ENCODE measurements around the gene NCLN. TPM values are rescaled to one million over a fixed set of nuclear protein-coding genes. Genes with fewer than 3 reads are reported as not detected.
A peak's percentile ranks its signal among the peaks of the same experiment; 100 is the strongest.

Gene NCLN
- total and polyA plus RNA-seq, 9 of the 15 experiments (the other 6 are each of a cell fraction or from before 2014, with no cell fraction given), result 3.8 to 126 (median 39.6) TPM

- TF ChIP-seq C11orf30 (IDR thresholded peaks at IDR 0.05; ENCODE audit: low read depth), result no peak
- TF ChIP-seq, protein P1, sequence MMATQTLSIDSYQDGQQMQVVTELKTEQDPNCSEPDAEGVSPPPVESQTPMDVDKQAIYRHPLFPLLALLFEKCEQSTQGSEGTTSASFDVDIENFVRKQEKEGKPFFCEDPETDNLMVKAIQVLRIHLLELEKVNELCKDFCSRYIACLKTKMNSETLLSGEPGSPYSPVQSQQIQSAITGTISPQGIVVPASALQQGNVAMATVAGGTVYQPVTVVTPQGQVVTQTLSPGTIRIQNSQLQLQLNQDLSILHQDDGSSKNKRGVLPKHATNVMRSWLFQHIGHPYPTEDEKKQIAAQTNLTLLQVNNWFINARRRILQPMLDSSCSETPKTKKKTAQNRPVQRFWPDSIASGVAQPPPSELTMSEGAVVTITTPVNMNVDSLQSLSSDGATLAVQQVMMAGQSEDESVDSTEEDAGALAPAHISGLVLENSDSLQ (IDR thresholded peaks at IDR 0.05), result peak; percentile 84
These were observed 63.7 kb downstream of the NCLN start (continued) for GRCh38 chr19:3249408-3249807.

GRCh38 chr19:3250675-3251074 lies 64.9 kb downstream of the NCLN start:
- intact Hi-C loops (cut with micrococcal nuclease), result no loop called here
- WGBS (ENCODE audit: insufficient coverage, low coverage, missing lambda C conversion rate), result 2% methylated on average over 6 of the region's 7 CpGs
- H3K4me2 ChIP-seq (ENCODE audit: insufficient read depth, low read length), result no peak overlapping the region
- no peaks in the 10 kb centered on the region for H4K20me1 ChIP-seq (replicated peaks; ENCODE audit: control insufficient read depth, insufficient read depth, low read length)
- no peak overlapping the region for H3K27ac ChIP-seq (ENCODE audit: extremely low read depth, low read depth, low read length)
- ATAC-seq (peak; percentile 85), FAIRE-seq (peak; percentile 88), DNase-seq (ENCODE audit: extremely low read depth in 1 of 4, low spot score in 3 of 4) (peak; percentile 64 to 72 (median 68))
- no TSS peak for BruUV-seq (replicated peaks)
- H2AFZ ChIP-seq (ENCODE audit: low read depth, low read length), result no peak overlapping the region
- no peaks in the 10 kb centered on the region for H3K36me3 ChIP-seq (ENCODE audit: control insufficient read depth, insufficient read depth, low read length)
- H3K9me1 ChIP-seq (ENCODE audit: control insufficient read depth, insufficient read depth, low read length), result no peaks in the 10 kb centered on the region
- H3K9ac ChIP-seq (ENCODE audit: insufficient read depth in 1 of 2, low read depth in 2 of 2, low read length in 2 of 2), result no peak overlapping the region
- ChIA-PET POLR2A (interaction anchor here (0.7 kb wide), 1 partner anchor 802 kb away, joined by 3 read pairs; no protein-coding TSS in a partner anchor), CTCF (ENCODE audit: low intra/inter-chr PET ratio) (no interaction called here)
- 0 out of 5 replicates have a peak, but pooled peaks cover 0 to 4% of the 10 kb centered on the region in 2 experiments for H3K27me3 ChIP-seq (ENCODE audit: control insufficient read depth in 2 of 2, insufficient read depth in 2 of 2, low read length in 2 of 2)
- peaks cover 2% of the 10 kb centered on the region; the same call in 1 of the 2 replicates for H3K9me3 ChIP-seq (replicated peaks; ENCODE audit: control insufficient read depth, insufficient read depth, low read depth, low read length)
- no peak overlapping the region for H3K4me3 ChIP-seq
- in situ Hi-C loops (cut with MboI), result no loop called here
- peaks cover 0 to 9% of the 10 kb centered on the region in 2 experiments; a peak in 3 of 5 replicates for H3K4me1 ChIP-seq (replicated peaks in 1 of 2; ENCODE audit: control insufficient read depth in 2 of 2, insufficient read depth in 2 of 2, low read length in 2 of 2)
- no peaks in the 10 kb centered on the region for H3K79me2 ChIP-seq (ENCODE audit: control insufficient read depth, insufficient read depth, low read length)
- TF ChIP-seq HMGXB4 (CRISPR knock-in tag; IDR thresholded peaks at IDR 0.05) (no peak), RAD21 (CRISPR knock-in tag; conservative IDR thresholded peaks at IDR 0.05 in 1 of 2, IDR thresholded peaks at IDR 0.05 in 1 of 2) (peak; percentile 31 to 61), CTBP1 (IDR thresholded peaks at IDR 0.05; ENCODE audit: borderline replicate concordance) (peak; percentile 29; the same call in 1 of the 2 replicates), HDAC2 (IDR thresholded peaks at IDR 0.05) (0 out of 2 replicates have a peak, but pooled peaks have one; percentile 38), SMAD2 (IDR thresholded peaks at IDR 0.05; ENCODE audit: low read depth, low read length) (no peak), KDM1A (IDR thresholded peaks at IDR 0.05) (peak; percentile 32 to 57; a peak in 2 of 4 replicates), ZNF445 (CRISPR knock-in tag; IDR thresholded peaks at IDR 0.05; ENCODE audit: low read depth) (no peak), ZNF146 (CRISPR knock-in tag; IDR thresholded peaks at IDR 0.05; ENCODE audit: unreplicated experiment) (peak; percentile 100), BCOR (IDR thresholded peaks at IDR 0.05) (peak; percentile 85), CXXC5 (CRISPR knock-in tag; IDR thresholded peaks at IDR 0.05) (0 out of 2 replicates have a peak, but pooled peaks have one; percentile 15), RBM25 (IDR thresholded peaks at IDR 0.05; ENCODE audit: low read depth, low read length, severe bottlenecking) (peak; percentile 49)
